ENCODE measurements around the gene RAB11FIP3. TPM values are rescaled to one million over a fixed set of nuclear protein-coding genes. Genes with fewer than 3 reads are reported as not detected.

The RAB11FIP3 gene
- total RNA-seq, 1 donor from 2014 or later, result 10.5 TPM

DNA sequence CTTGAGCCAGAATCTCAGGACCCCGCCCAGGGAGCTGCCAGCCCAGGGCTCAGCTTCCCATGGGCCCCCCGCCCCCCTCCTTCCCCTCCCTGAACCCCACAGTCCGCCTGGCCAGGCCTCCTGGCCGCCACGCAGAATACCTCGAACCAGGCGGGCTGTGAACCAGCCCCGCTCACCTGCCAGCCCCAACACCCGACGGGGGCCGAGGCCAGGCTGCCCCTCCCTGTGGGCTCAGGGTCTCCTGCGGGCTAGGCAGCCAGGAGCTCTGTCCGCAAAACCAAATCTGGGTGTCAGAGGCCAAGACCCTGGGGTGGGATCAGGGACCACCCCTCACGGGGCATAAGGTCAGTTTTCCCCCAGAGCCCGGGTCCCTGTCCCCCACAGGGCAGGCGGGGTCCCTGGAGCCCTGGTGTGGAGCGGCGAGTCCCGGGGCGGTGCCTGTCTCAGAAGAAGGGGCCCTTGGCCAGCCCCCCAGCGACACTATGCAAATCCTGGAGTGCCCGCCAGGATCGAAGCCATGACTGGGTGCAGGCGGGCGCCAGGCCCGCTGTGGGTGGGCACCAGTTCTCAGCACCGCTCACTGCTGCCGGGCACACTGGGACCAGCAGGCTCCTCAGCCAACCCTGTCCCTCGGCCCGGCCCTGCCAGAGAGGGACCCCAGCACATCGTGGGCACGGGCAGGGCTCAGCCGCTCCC, 128.3 kb downstream of the RAB11FIP3 start:
- Histone ChIP-seq H3K27me3 (ENCODE audit: control insufficient read depth, insufficient read depth, low read length) (peaks cover 2% of the 10 kb centered on the region), H3K36me3 (ENCODE audit: control insufficient read depth, insufficient read depth, low read length) (peaks cover 10% of the 10 kb centered on the region), H3K4me3 (ENCODE audit: low read depth, low read length) (no peak overlapping the region)
- TF ChIP-seq, protein P1, sequence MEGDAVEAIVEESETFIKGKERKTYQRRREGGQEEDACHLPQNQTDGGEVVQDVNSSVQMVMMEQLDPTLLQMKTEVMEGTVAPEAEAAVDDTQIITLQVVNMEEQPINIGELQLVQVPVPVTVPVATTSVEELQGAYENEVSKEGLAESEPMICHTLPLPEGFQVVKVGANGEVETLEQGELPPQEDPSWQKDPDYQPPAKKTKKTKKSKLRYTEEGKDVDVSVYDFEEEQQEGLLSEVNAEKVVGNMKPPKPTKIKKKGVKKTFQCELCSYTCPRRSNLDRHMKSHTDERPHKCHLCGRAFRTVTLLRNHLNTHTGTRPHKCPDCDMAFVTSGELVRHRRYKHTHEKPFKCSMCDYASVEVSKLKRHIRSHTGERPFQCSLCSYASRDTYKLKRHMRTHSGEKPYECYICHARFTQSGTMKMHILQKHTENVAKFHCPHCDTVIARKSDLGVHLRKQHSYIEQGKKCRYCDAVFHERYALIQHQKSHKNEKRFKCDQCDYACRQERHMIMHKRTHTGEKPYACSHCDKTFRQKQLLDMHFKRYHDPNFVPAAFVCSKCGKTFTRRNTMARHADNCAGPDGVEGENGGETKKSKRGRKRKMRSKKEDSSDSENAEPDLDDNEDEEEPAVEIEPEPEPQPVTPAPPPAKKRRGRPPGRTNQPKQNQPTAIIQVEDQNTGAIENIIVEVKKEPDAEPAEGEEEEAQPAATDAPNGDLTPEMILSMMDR (IDR thresholded peaks at IDR 0.05; ENCODE audit: insufficient read depth, low read length, severe bottlenecking), result no peak
- FAIRE-seq, result no peak
- DNase-seq (ENCODE audit: low read depth), result no peak

DNA sequence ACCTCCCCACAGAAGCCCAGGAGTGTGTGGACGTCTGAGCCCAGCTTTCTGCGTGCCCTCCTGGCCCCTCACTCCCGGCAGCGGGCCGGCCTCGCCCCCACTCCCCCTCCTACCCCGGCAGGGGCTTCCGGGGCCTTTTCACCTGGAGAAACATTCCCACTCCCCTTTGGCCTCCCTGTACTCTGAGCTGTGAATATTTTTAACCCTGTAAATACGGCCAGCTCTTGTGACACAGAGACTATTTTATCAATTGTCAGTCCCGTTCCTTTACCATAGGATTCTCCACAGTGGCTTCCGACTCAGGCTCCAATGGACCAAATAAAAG, 128.8 kb downstream of the RAB11FIP3 start:
- DNase-seq (ENCODE audit: low read depth) (no peak), FAIRE-seq (no peak)
- TF ChIP-seq, protein P1 (IDR thresholded peaks at IDR 0.05; ENCODE audit: insufficient read depth, low read length, severe bottlenecking), result no peak
- no peak overlapping the region for H3K4me3 ChIP-seq (ENCODE audit: low read depth, low read length)
- H3K36me3 ChIP-seq (ENCODE audit: control insufficient read depth, insufficient read depth, low read length), result peaks cover 8% of the 10 kb centered on the region
- H3K27me3 ChIP-seq (ENCODE audit: control insufficient read depth, insufficient read depth, low read length), result peaks cover 3% of the 10 kb centered on the region

DNA sequence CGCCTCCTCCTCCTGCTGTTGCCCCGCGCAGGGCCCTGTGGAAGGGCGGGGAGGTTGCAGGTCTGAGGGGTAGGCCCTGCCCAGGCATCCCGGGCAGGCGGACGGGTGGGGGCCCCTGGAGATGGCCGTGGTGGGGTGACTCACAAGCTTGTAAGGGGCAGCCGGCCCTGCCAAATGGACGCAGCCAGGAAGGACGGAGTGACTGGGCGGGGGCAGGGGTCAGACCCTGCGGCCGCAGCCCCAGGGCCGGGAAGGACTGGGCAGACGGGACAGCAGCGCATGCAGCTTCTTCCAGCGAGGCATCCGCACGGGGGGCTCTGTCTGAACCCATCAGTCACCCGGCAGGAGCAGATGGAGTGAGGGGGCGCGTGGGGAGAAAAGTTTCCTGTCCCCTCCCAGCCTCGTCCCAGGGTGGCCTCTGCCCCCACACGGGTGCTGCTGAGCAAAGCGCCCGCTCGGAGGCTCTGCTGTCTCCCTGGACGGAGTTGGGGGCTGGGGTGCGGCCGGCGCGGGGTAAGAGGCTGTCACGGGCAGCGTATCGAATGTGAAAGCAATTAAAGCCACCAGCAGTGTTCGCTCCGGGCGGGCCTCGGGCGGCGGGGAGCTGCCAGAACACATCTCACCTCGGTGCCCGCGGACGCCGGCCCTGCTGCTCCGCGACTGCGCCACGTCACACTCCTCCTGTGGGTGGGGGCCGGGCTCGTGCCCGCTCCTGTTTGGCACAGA, 129.4 kb downstream of the RAB11FIP3 start:
- Histone ChIP-seq H3K36me3 (ENCODE audit: control insufficient read depth, insufficient read depth, low read length) (peaks cover 7% of the 10 kb centered on the region), H3K27me3 (ENCODE audit: control insufficient read depth, insufficient read depth, low read length) (peaks cover 8% of the 10 kb centered on the region), H3K4me3 (ENCODE audit: low read depth, low read length) (no peak overlapping the region)
- FAIRE-seq (no peak), DNase-seq (ENCODE audit: low read depth) (no peak)
- TF ChIP-seq, protein P1 (IDR thresholded peaks at IDR 0.05; ENCODE audit: insufficient read depth, low read length, severe bottlenecking), result no peak

DNA sequence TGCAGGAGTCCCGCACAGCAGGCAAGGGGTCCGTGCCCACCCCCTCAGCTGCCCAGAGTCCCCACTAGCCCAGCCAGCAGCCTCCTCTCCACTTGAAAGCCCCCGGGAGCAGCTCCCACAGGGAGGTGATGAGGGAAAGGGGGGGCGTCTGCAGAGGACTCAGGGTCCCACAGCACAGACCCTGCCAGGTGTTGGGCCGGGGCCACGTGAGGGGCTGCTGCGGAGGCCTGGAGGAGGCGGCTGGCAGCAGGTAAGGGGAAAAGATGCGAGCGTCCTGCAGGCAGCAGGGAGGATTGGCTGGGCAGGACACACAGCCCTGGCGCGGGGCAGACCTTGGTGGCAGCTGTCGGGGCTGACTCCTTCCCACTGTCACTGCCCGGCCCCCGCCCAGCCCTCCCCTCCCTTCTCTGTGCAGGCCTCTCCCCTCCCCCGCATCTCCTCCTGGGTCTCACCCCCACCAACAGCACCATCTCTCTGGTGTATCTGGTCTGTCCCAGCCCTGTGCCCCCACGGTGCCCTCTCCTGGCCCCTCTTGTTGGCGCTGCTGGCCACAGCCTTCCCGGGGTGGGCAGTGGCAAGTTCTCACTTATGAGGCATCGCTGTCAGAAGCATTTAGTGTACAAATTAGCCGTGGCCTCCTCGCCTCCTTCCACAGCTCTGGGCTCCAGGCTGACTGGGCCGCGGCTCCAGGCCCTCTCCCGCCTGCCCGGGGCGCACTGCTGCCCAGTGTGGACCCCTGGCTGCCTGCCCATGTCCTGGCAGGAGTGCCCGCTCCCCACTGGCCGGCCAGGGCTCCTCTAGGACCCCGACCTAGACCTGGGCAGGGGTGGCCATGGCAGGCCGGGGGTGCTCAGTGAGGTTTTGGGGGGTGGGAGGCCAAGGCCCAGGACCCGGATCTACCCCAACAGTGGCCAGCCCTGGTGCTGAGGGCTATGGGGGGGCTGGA, 130.4 kb downstream of the RAB11FIP3 start:
- Histone ChIP-seq H3K27me3 (ENCODE audit: control insufficient read depth, insufficient read depth, low read length) (peaks cover 8% of the 10 kb centered on the region), H3K4me3 (ENCODE audit: low read depth, low read length) (no peak overlapping the region)
- no peak for FAIRE-seq

DNA sequence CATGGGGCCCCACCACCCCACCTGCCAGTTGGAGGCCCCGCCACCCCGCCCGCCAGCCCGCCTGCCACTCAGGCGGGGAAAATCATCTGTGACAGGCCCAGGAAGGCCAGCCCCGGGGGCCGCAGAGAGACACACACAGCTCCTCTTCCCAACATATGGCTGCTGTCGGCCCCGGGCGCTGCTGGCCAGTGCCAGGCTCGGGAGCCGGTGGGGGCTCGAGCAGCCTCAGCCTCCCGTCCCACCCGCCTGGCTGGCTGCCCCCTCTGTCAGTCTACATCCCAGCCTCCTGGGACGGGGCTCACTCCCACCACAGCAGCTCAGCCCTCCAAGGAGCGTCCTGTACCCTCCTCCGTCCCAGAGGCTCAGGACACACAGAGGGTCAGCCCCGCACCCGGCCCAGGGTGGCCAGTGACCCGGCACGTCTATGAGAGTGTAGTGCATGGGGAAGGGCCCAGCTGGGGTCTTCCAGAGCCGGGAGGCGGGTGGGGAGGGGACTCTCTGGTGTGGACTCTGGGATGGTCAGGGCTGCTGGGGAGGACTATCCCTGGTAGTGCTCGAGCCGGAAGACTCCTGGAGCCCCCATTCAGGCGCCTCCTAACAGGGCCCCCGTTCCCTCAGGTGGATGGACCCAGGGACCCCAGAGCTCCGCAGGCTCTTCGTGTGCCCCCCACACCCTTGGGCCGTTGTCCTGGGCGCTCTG, 131.2 kb downstream of the RAB11FIP3 start:
- DNase-seq (ENCODE audit: low read depth), result no peak
- peaks cover 14% of the 10 kb centered on the region for H3K27me3 ChIP-seq (ENCODE audit: control insufficient read depth, insufficient read depth, low read length)
- TF ChIP-seq, protein P1 (IDR thresholded peaks at IDR 0.05; ENCODE audit: insufficient read depth, low read length, severe bottlenecking), result no peak
- no peak overlapping the region for H3K4me3 ChIP-seq (ENCODE audit: low read depth, low read length)
- peaks cover 5% of the 10 kb centered on the region for H3K36me3 ChIP-seq (ENCODE audit: control insufficient read depth, insufficient read depth, low read length)
- no peak for FAIRE-seq

More for the DNA sequence above, 130.4 kb downstream of the RAB11FIP3 start:
- TF ChIP-seq, protein P1 (IDR thresholded peaks at IDR 0.05; ENCODE audit: insufficient read depth, low read length, severe bottlenecking), result no peak
- DNase-seq (ENCODE audit: low read depth), result no peak
- peaks cover 7% of the 10 kb centered on the region for H3K36me3 ChIP-seq (ENCODE audit: control insufficient read depth, insufficient read depth, low read length)
